SK-N-MC (cell line): ENCODE results near the gene EHD3.

Source experiments
- EZH2 ChIP-seq: fragments of 200-600 bp; sonication (generic); IDR thresholded peaks from one replicate; pipeline ENCODE4 v1.6.1; 2017; ENCODE audit warnings: antibody characterized with exemption
- FOXP2 ChIP-seq: optimal IDR thresholded peaks from 2 replicates; pipeline ENCODE3; 2011; ENCODE audit warnings: mild to moderate bottlenecking, moderate library complexity; ENCODE audit not compliant: insufficient read depth; ENCODE audit errors: extremely low read length, control extremely low read depth
- POLR2AphosphoS5 ChIP-seq: IDR thresholded peaks from 2 replicates; pipeline ENCODE4 v1.6.1; 2012; ENCODE audit warnings: mild to moderate bottlenecking, low read depth, low read length, borderline replicate concordance

- TF ChIP-seq EZH2 (no peak), POLR2AphosphoS5 (no peak), FOXP2 (no peak)
Measured at GRCh38 chr2:31227110-31227509, 6.8 kb upstream of the EHD3 start.
